HG03108 (cell line): ENCODE results near the gene MBD3L2B.
"Not testable (repeated sequence)": the region's sequence is repeated elsewhere in the genome, so short reads cannot be mapped to it uniquely, and the experiment has no call there.

Experiments used
- ATAC-seq: cut with Tn5 transposase; IDR thresholded peaks from one replicate; pipeline ENCODE4 v1.9.1; 2021; ENCODE audit warnings: moderate library complexity; ENCODE audit not compliant: unreplicated experiment

The MBD3L2B gene

GRCh38 chr19:7021331-7021730 is at the start of gene MBD3L2B:
Gene MBD3L2B, minus strand, starts transcription at chr19:7021431. Its CDS starts 34 bp downstream, at chr19:7021397.
- ATAC-seq, result not testable (repeated sequence)

- ATAC-seq, result no peak
Observed at GRCh38 chr19:7069904-7070226, 48.6 kb upstream of the MBD3L2B start.

- peak; percentile 94 for ATAC-seq
Observed at GRCh38 chr19:7069042-7069903, 48.0 kb upstream of the MBD3L2B start, which contains the start of gene ZNF557. Gene ZNF557, plus strand, starts transcription at chr19:7069703. Its CDS starts 5,372 bp downstream, at chr19:7075075.

- no peak for ATAC-seq
Observed at GRCh38 chr19:7068599-7068998, 47.4 kb upstream of the MBD3L2B start.

GRCh38 chr19:7067716-7068115 is 46.5 kb upstream of the MBD3L2B start:
- ATAC-seq, result no peak

GRCh38 chr19:7067122-7067521 is 45.9 kb upstream of the MBD3L2B start:
- not testable (repeated sequence) for ATAC-seq

GRCh38 chr19:7063764-7064418 is 42.7 kb upstream of the MBD3L2B start:
- ATAC-seq, result no peak

GRCh38 chr19:7063339-7063738 is 42.1 kb upstream of the MBD3L2B start:
- ATAC-seq, result no peak

GRCh38 chr19:7059977-7060376 is 38.7 kb upstream of the MBD3L2B start:
- ATAC-seq, result not testable (repeated sequence)

GRCh38 chr19:7058576-7058975 is 37.3 kb upstream of the MBD3L2B start, which contains the start of gene MBD3L3:
Gene MBD3L3, minus strand, starts transcription at chr19:7058676. Its CDS starts 71 bp downstream, at chr19:7058605.
- not testable (repeated sequence) for ATAC-seq

- ATAC-seq, result not testable (repeated sequence)
Observed at GRCh38 chr19:7056371-7056770, 35.1 kb upstream of the MBD3L2B start.

- not testable (repeated sequence) for ATAC-seq
Observed at GRCh38 chr19:7055679-7056078, 34.4 kb upstream of the MBD3L2B start.

- not testable (repeated sequence) for ATAC-seq
Observed at GRCh38 chr19:7054635-7055368, 33.6 kb upstream of the MBD3L2B start.

GRCh38 chr19:7052896-7053295 is 31.7 kb upstream of the MBD3L2B start:
- ATAC-seq, result not testable (repeated sequence)

GRCh38 chr19:7051421-7051820 is 30.2 kb upstream of the MBD3L2B start:
- not testable (repeated sequence) for ATAC-seq

- ATAC-seq, result not testable (repeated sequence)
Observed at GRCh38 chr19:7049021-7049420, 27.8 kb upstream of the MBD3L2B start, which contains the start of gene MBD3L2. Gene MBD3L2, plus strand, starts transcription at chr19:7049321. Its CDS starts 53 bp downstream, at chr19:7049374.

- ATAC-seq, result not testable (repeated sequence)
Observed at GRCh38 chr19:7041563-7041962, 20.3 kb upstream of the MBD3L2B start.

GRCh38 chr19:7040079-7040478 is 18.8 kb upstream of the MBD3L2B start, which contains the start of gene MBD3L4:
Gene MBD3L4, minus strand, starts transcription at chr19:7040179. Its CDS starts 35 bp downstream, at chr19:7040144.
- not testable (repeated sequence) for ATAC-seq

GRCh38 chr19:7030278-7030677 is 9.0 kb upstream of the MBD3L2B start, which contains the start of gene MBD3L5:
Gene MBD3L5, plus strand, starts transcription at chr19:7030578. Its CDS starts 34 bp downstream, at chr19:7030612.
- not testable (repeated sequence) for ATAC-seq

GRCh38 chr19:7028790-7029189 is 7.6 kb upstream of the MBD3L2B start:
- ATAC-seq, result not testable (repeated sequence)

GRCh38 chr19:7018828-7019227 is 2.4 kb downstream of the MBD3L2B start:
- no peak for ATAC-seq
